ENCODE data around the gene FGFR1OP2. TPM values are rescaled to one million over a fixed set of nuclear protein-coding genes. Genes with fewer than 3 reads are reported as not detected.
A peak's percentile ranks its signal among the peaks of the same experiment; 100 is the strongest.

Gene FGFR1OP2
- total RNA-seq, 4 donors from 2014 or later, result 68.1 to 134 (median 96.9) TPM

- Histone ChIP-seq H3K4me1 (peaks cover 9 to 21% of the 10 kb centered on the region in 2 donors), H3K27ac (peak overlapping the region in 1 of 3 donors; percentile 11), H3K27me3 (no peaks in the 10 kb centered on the region), H3K4me3 (replicated peaks in 1 of 3) (no peak overlapping the region), H3K36me3 (peaks cover under 1 to 13% of the 10 kb centered on the region in 2 donors), H3K9me3 (no peaks in the 10 kb centered on the region)
- TF ChIP-seq CTCF (IDR thresholded peaks at IDR 0.05) (no peak), POLR2A (IDR thresholded peaks at IDR 0.05) (no peak)
- no peak for DNase-seq
- WGBS, 2 donors, result 93 to 95% methylated on average over 1 of the region's 1 CpG
- intact Hi-C loops (cut with DNase I), result no loop called here
Measured at GRCh38 chr12:26961803-26962202, 23.5 kb downstream of the FGFR1OP2 start.

GRCh38 chr12:26963413-26963812 is 25.1 kb downstream of the FGFR1OP2 start:
- intact Hi-C loops (cut with DNase I), result no loop called here
- Histone ChIP-seq H3K9me3 (no peaks in the 10 kb centered on the region), H3K27ac (no peak overlapping the region), H3K27me3 (no peaks in the 10 kb centered on the region), H3K36me3 (peaks cover 0 to 6% of the 10 kb centered on the region in 2 donors), H3K4me1 (peaks cover 9 to 21% of the 10 kb centered on the region in 2 donors), H3K4me3 (replicated peaks in 1 of 3) (no peak overlapping the region)
- TF ChIP-seq CTCF (IDR thresholded peaks at IDR 0.05) (no peak), POLR2A (IDR thresholded peaks at IDR 0.05) (no peak)
- WGBS, 2 donors, result 89 to 97% methylated on average over 1 of the region's 1 CpG
- DNase-seq, result no peak

- TF ChIP-seq CTCF (IDR thresholded peaks at IDR 0.05), result no peak
- no peak for TF ChIP-seq POLR2A (IDR thresholded peaks at IDR 0.05)
- no peak overlapping the region for H3K4me3 ChIP-seq (replicated peaks in 1 of 3)
- H3K4me1 ChIP-seq, result no peaks in the 10 kb centered on the region
- no peak overlapping the region for H3K27ac ChIP-seq
- peaks cover 0 to 11% of the 10 kb centered on the region in 2 donors for H3K36me3 ChIP-seq
- no peaks in the 10 kb centered on the region for H3K9me3 ChIP-seq
- 94 to 97% methylated on average over 3 of the region's 3 CpGs for WGBS, 2 donors
- H3K27me3 ChIP-seq, result no peaks in the 10 kb centered on the region
- DNase-seq, result no peak
- intact Hi-C loops (cut with DNase I), result no loop called here
Measured at GRCh38 chr12:26966842-26967241, 28.6 kb downstream of the FGFR1OP2 start.

GRCh38 chr12:26970136-26970535 is 31.9 kb downstream of the FGFR1OP2 start:
- TF ChIP-seq POLR2A (IDR thresholded peaks at IDR 0.05) (no peak), CTCF (IDR thresholded peaks at IDR 0.05) (no peak)
- Histone ChIP-seq H3K27me3 (no peaks in the 10 kb centered on the region), H3K27ac (no peak overlapping the region), H3K4me3 (replicated peaks in 1 of 3) (no peak overlapping the region), H3K36me3 (peaks cover 9 to 12% of the 10 kb centered on the region in 2 donors), H3K9me3 (no peaks in the 10 kb centered on the region), H3K4me1 (no peaks in the 10 kb centered on the region)
- whole genome bisulfite sequencing, 2 donors, result 95 to 100% methylated on average over 2 of the region's 2 CpGs
- DNase-seq, result no peak
- intact Hi-C loops (cut with DNase I), result no loop called here

- intact Hi-C loops (cut with DNase I), result no loop called here
- no peaks in the 10 kb centered on the region for H3K9me3 ChIP-seq
- DNase-seq, result no peak
- peaks cover 9 to 12% of the 10 kb centered on the region in 2 donors for H3K36me3 ChIP-seq
- H3K4me3 ChIP-seq (replicated peaks in 1 of 3), result no peak overlapping the region
- no peaks in the 10 kb centered on the region for H3K27me3 ChIP-seq
- no peaks in the 10 kb centered on the region for H3K4me1 ChIP-seq
- WGBS, 2 donors, result 78 to 90% methylated on average over 2 of the region's 2 CpGs
- no peak for TF ChIP-seq POLR2A (IDR thresholded peaks at IDR 0.05)
- H3K27ac ChIP-seq, result no peak overlapping the region
Measured at GRCh38 chr12:26971963-26972362, 33.7 kb downstream of the FGFR1OP2 start.

GRCh38 chr12:26976687-26977086 is 38.4 kb downstream of the FGFR1OP2 start:
- 95 to 97% methylated on average over 2 of the region's 2 CpGs for WGBS, 2 donors
- intact Hi-C loops (cut with DNase I), result no loop called here
- Histone ChIP-seq H3K36me3 (peaks cover 7 to 9% of the 10 kb centered on the region in 2 donors), H3K9me3 (no peaks in the 10 kb centered on the region), H3K27ac (no peak overlapping the region), H3K4me3 (replicated peaks in 1 of 3) (no peak overlapping the region), H3K27me3 (no peaks in the 10 kb centered on the region), H3K4me1 (no peaks in the 10 kb centered on the region)
- TF ChIP-seq POLR2A (IDR thresholded peaks at IDR 0.05), result no peak
- no peak for TF ChIP-seq CTCF (IDR thresholded peaks at IDR 0.05)
- DNase-seq, result no peak
